Stimulated activated CD8-positive, alpha-beta memory T cell treated with anti-CD3 and anti-CD28 coated beads, Interleukin-12 subunit alpha, Interleukin-12 subunit beta, amount 100 ng/mL, for 1 hour (primary cell): ENCODE measurements around the gene AKIP1.
"Not testable (repeated sequence)": the region's sequence is repeated elsewhere in the genome, so short reads cannot be mapped to it uniquely, and the experiment has no call there.

Experiments
- DNase-seq: peaks from one replicate; pipeline ENCODE4 v3.0.0-alpha.2; 2020; ENCODE audit warnings: low read depth

AKIP1 gene

DNA sequence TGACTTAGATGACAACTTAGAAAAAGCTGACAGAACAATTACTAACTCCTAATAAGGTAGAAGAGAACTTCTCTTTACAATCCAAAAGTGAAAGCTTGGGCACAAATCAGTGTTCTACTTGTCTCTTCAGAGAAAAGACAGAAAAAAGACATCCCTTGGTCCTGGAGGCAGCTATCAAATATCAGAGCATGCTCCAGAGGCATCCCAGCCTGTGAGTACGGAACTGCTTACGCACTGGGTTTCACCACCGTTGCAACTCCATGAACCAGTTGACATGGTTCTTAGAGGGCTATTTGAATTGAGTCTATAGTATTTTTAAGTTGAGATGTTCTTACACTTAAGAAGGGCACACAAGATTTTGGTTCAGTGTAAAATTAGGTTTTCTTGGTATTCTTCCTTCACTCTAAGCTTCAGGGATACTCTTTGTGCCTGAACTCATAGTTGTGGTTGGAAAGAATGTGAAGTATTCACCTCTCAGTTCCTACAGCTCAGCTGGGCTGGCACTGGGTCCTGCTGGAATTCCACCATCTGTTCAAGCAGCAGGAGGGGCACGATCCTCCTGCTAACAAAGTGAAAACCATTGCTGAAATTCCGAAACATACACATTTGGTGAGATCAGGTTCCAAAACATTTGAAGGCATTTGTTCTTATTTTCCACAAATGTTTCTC is 6.3 kb downstream of the AKIP1 start:
- no peak for DNase-seq

DNA sequence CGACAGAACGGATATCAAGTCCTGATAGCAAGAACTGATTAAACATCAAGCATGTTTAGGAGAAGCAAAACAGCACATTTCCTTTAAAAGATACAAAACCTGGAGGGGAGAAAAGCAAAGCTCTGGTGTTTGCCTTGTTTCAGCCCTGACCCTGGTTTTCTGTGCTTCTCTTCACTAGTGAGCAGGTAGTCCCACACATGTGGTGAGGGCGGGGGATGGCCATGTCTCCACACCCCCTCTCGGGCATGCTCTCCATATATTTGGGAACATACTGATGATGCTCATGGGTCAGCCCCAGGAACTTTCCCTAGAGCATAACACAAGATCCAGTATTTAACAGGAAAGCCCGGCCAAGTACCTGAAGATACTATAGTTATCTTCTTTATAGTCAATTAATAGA is 11.7 kb downstream of the AKIP1 start:
- DNase-seq = no peak

DNA sequence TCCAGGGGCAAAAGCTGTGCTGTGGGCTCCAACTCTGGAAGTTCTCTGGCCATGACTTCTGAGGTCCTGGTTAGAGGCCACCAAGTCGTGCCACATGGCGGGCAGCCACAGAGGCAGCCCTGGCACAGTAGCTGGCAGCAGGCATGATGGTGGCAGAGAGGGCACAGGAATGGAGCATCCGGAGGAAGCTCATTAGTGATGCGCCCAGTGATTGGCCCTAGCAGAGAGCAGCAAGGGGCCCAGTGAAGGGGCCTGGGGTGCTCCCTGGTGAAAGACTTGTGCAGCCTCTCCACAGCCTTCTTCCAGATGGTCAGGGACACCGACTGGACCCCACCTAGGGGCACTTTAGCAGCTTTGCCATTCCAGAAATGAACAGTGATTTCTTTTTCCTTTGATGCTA is 14.7 kb downstream of the AKIP1 start:
- DNase-seq = no peak

DNA sequence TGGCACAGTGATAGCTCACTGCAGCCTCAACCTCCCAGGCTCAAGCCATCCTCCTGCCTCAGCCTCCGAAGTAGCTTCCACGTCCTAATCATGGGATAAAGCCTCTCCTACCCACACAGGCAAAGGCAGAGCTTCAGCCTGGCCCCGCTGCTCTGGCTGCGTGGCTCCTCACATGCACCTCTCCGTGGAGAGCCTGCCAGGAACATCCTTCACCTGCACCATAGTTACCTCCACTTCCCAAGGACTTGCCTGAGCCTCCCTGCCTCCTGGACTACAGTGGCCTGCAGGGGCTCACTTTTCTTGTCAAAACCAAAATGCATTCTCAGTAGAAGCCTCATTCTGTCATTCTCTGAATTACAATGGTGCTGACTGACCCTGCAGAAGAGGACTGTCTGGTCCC is 15.2 kb downstream of the AKIP1 start:
- DNase-seq = no peak

DNA sequence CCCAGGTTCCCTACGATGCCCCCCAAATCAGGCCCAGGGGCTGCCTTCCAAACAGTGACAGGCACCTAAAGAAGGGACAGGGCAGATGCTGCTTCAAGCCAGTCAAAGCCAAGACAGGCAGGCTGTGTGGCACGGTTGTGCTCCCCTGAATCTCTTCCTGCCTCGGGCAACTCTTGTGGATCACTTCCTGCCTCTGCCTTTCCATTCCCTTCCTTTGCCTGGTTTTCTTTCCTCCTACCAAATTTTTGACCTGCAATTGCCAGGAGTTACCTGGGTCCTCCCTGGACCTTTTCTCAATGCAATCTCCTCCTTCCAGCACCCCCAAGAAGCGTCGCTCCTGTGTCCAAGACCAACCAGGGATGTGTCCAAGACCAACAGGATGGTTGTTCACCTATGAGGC is 16.2 kb downstream of the AKIP1 start:
- DNase-seq = no peak

DNA sequence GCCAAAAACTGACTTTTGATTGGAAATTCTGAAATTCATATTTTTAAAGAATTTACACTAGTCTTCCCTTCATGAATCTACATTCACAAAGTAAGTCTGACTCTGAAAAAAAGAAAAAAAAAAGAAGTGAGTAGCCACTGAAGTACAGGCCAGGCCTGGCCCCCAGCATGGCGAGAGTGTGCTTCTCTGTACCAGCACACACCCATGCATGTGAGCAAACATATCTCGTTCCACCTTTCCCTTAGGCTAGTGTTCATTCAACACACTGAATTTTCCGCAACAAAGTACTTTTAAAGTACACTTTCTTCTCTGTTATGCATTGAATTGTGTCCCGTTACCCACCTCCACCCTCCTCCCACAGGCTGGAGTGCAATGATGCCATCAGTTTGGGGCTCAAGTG is 17.2 kb downstream of the AKIP1 start:
- no peak for DNase-seq

DNA sequence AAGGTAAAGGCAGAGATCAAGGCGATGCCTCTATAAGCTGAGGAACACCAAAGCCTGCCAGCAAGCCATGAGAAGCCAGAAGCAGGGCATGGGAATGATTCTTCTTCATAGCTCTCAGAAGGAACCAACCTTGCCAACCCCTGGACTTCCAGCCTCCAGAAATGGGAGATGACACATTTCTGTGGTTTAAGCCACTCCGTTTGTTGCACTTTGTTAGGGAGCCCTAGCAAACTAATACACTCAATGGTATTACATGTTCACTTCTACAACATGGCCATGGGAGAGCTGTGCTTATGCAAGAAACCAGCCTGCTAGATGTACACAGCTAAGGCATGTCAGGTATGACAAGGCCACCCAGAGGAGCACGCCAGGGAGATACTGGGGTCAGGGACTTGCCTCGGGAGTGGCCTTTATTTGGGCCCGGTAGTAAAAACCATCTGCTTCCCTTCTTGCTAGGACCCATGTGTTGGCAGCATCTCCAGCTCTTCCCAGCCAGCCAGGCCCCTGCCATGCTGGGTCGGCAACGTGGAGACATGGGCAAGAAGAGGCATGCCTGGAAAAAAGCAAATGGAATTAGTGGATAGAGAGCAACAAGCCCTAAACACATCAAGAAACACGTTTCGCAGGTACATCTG is 18.1 kb downstream of the AKIP1 start:
- no peak for DNase-seq

DNA sequence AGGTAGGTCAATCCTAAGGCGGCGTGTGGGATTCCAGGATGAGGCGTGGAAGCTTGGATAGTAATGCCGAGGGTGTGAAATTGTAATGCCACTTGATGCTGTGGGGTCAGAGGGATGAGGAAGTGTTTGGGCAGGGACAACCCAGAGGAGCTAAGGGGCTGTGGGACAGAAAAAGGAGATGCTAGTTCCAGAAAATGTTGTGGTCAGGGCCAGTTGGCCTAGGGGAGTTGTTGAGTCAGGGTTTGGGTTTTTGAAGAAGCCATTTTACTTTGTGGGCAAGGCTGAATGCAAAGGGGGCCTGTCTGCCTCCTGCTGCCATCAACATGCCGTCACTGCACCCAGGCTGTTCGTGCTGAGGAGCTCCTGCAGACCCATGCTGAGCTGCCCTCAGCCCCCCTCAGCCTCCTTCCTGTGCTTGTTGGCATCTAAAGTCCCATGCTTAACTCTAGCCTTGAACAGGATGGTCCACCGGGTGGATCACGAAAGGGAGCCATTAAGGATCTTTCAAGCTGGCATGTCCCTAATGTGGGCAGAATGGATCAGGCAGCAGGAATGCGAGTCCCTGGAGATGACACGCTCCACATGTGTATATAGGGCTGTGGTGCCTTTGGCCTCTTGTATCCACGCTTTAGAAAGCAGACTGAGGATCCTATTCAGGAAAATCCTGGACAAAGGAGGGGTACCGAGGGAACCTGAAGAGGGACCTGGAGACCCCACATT is 19.6 kb downstream of the AKIP1 start:
- DNase-seq = no peak

DNA sequence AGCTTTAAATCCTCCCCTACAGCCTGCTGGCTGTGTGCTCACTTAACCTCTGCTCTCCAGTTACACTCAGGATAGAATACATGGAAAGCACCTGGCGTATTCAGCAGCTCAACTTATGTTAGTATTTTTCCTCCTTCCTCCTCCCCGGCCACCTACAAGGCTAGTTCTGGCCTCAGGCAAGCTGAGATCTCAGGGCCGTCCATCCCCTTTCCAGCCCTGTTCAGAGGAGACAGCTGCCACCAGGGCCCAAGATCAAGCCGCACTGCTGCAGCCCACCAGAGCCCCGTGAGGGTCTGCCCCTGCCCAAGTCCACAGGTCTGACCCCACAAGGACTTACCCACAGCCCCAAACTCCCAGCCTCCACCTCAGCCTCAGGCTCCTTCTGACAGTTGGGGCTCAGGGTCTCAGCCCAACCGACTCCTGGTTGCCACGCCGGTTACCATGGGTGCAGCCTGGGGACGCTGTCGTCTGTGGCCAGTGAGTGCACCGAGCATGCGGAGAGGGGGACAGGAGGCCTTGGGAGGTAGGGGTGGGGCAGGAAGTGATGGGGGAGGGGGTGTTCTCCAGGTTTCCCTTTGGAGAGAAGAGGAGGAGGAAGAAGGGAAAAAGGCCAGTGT is 21.7 kb downstream of the AKIP1 start, which contains the start of gene C11orf16:
Gene C11orf16, minus strand, starts transcription at position 384 of the 617 bp plus-strand sequence. CDS start 639 bp downstream, outside the sequence.
- no peak for DNase-seq

DNA sequence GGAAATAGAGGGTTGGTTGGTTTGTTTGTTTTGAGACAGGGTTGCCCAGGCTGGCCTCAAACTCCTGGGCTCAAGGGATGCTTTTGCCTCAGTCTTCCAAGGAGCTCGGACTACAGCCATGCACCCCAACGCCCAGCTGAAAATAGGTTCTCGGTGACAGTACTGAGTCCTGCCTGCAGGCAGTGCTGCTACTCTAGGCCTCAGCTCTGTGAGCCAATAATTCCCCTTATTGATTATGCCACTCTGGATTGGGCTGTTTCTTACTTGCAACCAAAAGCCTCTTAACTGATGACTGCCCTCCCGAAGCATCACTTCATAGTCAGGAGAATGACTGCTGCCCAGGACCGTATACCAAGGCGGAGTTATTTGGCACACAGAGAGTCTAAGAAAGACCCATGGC is 22.9 kb downstream of the AKIP1 start:
- no peak for DNase-seq

DNA sequence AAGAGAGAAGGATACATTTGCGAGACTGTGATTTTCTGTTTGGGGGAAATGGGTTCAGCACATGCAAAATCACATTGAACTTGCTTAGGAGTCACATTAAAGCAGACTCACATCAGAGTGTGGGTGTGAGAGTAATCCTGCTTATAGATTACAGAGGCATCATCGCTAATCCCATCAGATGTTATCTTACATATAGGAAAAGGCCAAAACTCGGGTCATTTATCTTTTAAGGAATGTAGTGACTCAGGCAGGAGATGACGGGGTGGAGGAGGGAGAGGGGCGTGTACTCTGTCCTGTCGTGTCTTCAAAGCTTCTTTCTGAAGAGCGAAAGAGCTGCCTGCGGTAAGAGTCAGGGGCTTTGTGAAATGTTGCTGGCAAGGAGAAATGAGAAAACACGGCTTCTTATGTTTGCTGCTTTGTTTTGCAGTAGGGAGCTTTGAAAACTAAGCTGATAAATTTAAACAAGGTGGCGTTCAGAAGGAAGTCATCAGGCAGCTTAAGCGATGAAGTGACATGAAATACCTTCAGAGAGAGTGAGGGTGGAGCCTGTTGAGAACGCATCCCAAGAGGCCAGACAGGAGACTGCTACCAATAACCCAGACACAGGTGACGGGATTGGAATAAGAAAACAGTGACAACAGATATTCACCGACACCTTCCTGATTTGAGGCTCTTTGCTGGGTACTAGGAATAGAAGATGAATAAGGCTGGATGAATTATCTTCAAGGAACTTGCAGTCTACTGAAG is 23.9 kb downstream of the AKIP1 start:
- DNase-seq = no peak

DNA sequence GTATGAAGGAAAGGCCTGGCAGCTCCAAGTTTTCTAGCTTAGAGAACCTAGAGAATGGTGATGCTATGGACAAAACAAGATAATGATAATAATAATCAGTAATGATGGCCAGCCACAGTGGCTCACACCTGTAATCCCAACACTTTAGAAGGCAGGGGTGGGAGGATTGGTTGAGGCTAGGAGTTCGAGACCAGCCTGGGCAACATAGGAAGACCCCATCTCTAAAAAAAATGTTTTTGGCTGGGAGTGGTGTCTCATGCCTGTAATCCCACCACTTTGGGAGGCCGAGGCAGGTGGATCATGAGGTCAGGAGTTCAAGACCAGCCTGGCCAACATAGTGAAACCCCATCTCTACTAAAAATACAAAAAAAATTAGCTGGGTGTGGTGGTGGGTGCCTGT is 24.8 kb downstream of the AKIP1 start:
- DNase-seq = not testable (repeated sequence)

DNA sequence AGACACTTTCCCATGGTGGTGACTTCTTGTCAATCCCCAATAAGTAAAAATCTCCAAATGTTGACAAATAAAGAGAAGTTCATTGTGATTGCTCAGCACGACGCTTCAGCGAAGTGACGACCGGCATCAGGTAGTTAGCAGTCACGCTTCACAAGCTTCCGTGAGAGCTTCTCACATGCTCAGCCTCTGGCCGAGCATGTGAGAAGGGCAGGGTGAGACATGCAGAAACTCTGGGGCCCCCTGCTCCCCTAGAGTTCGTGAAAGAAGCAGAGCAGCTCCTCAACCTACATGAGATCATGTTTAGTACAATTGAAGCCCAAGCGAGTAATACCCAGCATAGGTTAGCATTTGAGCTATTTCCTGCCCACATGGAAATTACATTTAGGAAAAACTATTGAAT is 26.2 kb downstream of the AKIP1 start:
- DNase-seq = no peak

DNA sequence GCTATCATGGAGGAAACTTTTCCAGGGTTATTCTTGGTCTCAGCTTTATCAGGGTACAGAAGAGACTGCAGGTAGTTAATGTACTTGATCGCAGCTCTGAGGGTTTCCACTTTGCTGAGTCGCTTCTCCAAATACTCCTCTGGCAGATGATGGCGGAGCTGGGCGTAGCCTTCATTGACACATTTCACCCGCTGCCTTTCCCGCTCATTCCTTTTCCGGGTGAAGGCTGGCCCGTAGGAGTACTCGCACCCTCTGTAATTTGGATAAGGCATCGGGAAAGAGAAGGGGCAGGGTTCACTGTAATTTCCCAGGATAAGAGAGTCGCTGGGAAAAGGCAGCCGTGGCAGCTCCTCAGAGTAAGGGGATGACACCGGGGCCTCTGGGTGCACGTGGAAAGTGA is 26.7 kb downstream of the AKIP1 start:
- DNase-seq = no peak

DNA sequence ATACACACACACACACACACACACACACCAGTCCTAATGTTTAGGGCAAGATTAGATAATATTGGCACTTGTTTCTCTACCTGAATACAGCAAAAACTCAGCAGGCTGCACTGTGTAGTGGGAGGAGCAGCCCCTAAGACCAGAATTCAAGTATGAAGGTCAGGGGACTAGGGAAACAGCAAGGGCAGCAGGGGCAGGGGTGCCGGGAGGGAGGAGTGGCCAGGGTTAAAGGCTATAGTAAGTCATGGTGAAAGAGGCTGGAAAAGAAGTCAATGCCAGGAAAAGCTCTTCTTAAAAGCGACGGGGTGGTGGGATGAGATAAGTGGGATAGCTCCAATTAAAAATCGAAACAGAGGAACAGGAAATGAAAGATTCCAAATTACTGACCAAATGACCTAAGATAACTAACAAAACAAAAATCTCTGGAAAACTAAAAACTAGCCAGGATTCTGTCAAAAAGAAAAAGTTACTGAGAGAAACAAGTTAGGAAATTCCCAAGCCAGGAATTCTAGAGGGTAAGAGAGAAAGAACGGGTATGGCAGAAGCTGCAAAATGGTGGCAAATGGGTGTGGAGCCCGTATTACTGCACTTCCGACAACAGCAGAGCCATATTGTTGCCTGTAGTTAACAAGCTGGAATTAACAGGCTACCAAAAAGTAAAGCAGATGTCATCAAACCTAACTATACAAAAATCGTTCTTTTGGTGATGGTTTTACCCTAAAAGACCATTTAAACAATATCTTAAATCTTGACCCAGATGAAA is 30.5 kb downstream of the AKIP1 start:
- no peak for DNase-seq

DNA sequence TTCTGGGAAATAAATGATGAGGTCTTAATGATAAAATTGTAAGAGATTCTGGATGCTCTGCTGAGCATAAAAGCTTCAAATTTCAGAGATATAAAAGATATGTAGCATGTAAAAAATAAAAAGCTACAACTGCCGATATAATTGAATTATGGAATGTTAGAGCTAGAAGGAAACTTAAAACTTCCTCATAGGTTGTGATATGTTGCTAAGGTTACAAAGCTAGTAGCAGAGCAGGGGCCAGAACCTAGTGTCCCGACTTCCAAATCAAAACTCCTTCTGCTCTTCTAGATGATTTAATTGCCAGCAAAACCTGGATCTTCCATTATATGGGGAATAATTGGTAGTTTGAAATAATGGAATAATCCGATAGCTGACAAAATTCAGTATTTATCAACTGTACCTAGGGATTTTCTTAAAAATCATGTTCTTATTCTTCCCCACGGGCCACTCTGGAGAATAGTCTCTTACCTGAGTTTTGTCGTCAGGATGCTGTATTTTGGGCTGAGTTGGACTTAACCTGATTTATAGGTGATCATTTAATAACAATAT is 31.6 kb downstream of the AKIP1 start, which contains the start of gene ASCL3:
Gene ASCL3, minus strand, starts transcription at position 499 of the 549 bp plus-strand sequence. CDS start 4,855 bp downstream, outside the sequence.
- no peak for DNase-seq

DNA sequence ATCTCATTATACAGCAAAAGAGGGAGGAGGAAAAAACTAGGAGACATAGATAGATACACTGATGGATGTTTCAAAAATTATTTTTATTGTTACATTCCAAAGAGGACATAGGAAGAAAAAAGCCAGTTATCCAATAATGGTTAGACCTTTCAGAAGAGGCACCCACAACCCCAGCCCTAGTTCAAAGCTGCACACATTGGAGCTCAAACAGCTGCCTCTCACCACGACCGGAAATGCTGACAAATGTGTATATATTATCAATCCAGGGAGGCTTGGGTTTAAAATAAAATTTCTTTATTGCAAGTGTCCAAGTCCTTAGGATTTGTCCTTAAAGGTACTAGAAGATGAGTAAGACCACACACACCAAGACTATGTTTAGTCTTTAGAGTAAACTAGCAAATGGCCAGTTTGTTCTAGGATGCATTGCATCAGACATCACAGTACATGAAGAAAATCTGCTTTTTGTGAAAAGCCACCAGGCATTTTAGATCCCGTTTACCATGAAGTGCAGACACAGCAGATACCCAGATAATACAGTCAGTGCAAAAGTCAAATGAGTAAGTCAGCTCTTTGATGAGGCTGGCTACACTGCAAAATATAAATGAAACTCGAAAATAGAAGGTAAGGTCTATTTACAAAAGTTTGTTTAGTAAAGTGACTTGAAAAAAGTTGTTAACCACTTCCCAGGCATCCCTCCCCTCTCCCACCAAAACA is 36.4 kb downstream of the AKIP1 start:
- DNase-seq = no peak

DNA sequence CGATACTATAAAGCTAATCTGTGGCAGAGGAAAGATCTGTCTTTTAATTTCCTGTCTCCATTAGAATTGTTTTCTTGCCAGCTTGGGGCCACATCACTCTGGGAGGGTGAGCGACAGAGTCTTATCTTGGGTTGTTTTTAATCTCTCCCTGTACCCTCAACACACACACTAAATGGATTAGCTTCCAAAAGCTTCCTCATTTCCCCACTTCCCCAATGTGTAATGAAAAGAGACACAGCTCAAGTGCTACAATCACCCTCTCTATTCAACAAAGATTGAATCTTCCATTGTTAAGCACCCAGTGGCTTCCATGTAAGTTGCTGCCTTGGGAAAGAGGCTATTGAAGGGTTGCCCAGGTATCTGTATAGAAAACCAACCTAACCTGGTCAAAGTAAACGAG is 37.9 kb downstream of the AKIP1 start:
- no peak for DNase-seq

DNA sequence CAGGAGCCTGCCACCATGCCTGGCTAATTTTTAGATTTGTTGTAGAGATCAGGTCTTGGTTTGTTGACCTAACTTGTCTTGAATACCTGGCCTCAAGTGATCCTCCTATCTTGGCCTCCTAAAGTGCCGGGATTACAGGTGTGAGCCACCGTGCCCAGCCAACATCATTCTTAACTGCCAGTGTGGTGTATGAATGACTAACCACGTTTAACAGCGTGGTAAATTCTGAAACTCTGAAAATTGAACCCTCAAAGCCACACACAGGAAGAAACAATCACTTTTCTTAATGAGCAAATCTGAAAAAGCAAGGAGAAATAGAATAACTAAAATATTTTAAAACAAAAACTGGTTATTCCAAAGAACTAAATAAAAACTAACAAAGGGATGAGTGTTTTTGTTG is 45.9 kb downstream of the AKIP1 start:
- DNase-seq = no peak

DNA sequence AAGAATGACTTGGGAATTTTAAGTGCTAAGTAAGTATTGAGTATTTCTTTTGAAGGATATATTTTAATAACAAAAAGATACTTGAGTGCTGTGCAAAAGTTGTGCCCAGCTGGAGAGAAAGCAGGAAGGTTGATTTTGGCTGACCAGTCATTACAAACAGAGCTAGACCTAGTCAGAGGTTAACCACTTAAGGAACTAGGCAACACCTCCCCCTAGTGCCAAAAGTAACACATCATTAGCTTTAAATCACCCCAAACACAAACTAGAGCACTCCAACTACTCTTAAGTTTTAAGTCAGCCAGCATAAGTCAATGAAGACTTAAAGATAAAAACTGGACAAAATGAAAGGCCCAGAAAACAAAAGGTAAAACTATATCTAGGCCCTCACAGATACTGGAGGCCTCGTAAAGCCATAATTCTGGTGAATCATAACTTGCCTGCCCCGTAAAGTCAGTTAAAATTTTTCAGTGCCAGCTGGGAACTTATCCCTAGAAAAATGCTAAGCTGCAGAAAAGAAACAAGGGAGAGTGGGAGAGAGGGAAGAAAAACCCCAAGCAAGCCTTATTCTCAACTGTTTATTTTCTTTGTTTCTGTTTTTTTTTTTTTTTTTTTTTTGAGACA is 48.7 kb downstream of the AKIP1 start:
- no peak for DNase-seq
